Sigmoid colon (tissue), 7 donors: ENCODE data around the gene STOML1. TPM values are rescaled to one million over a fixed set of nuclear protein-coding genes. Genes with fewer than 3 reads are reported as not detected.

ENCODE experiments used
- DNase-seq: peaks from one replicate; pipeline ENCODE4 v3.0.0-alpha.2; 2019
- H3K27ac ChIP-seq, 4 donors: fragments of 200-600 bp; sonication (generic); one replicate each; pipeline ENCODE4 v1.5.1; 2016 to 2019; ENCODE audit warnings: mild to moderate bottlenecking in 1 of 4
- H3K27me3 ChIP-seq, 3 donors: fragments of 200-600 bp; sonication (generic); one replicate each; pipeline ENCODE4 v1.5.1; 2019; ENCODE audit warnings: mild to moderate bottlenecking in 1 of 3
- H3K36me3 ChIP-seq, 4 donors: fragments of 200-600 bp; sonication (generic); one replicate each; pipeline ENCODE4 v1.5.1; 2016 to 2019
- H3K4me1 ChIP-seq, 4 donors: fragments of 200-600 bp; sonication (generic); one replicate each; pipeline ENCODE4 v1.5.1; 2017 to 2019
- H3K4me3 ChIP-seq, 4 donors: fragments of 200-600 bp; sonication (generic); one replicate each; pipeline ENCODE4 v1.5.1; 2017 to 2019; ENCODE audit warnings: mild to moderate bottlenecking in 2 of 4, moderate library complexity in 1 of 4
- H3K9me3 ChIP-seq, 4 donors: fragments of 200-600 bp in 3 of 4; sonication (generic) in 3 of 4; one replicate each; pipeline versions ENCODE4 v1.5.1 to v1.6.1; 2013 to 2019
- EP300 ChIP-seq, 4 donors: sonication (generic); formaldehyde crosslinking; IDR thresholded peaks; one replicate each; pipeline ENCODE4 v1.6.1; 2017; ENCODE audit warnings: antibody characterized with exemption in 4 of 4
- POLR2A ChIP-seq, 2 donors: fragments of 450-650 bp; IDR thresholded peaks; one replicate each; pipeline ENCODE4 v1.6.1; 2016; ENCODE audit warnings: antibody characterized with exemption in 2 of 2, mild to moderate bottlenecking in 2 of 2, moderate library complexity in 2 of 2
- POLR2AphosphoS5 ChIP-seq, 4 donors: sonication (generic); formaldehyde crosslinking; IDR thresholded peaks; one replicate each; pipeline ENCODE4 v1.6.1; 2017; ENCODE audit warnings: antibody characterized with exemption in 4 of 4
- WGBS, 2 donors: extraction: QIAGEN DNeasy Blood & Tissue Kit; methylation state at CpG; one replicate each; pipeline ENCODE4 v1.1.7; 2013; 5-methylcytosine and 5-hydroxymethylcytosine counted together
- intact Hi-C: fragments of 100-400 bp; cut with DNase I; formaldehyde crosslinking; loops from one replicate; pipeline ENCODE4 v1.15.1; 2023
- polyA plus RNA-seq, 3 donors: library from polyadenylated mRNA; stranded (reverse); fragments of 200-250 nt; gene quantifications; one replicate each; pipeline ENCODE4 v1.2.3, GENCODE V29; 2013
- total RNA-seq, 4 donors: library from RNA; depleted of rRNA; stranded (reverse); fragments of >200 nt; gene quantifications; one replicate each; pipeline ENCODE4 v1.1.0, GENCODE V29; 2016
- TF ChIP-seq, protein P1 (sequence below), 4 experiments: fragments of 450-650 bp in 3 of 4; fragments of 200-600 bp in 1 of 4; IDR thresholded peaks; one replicate each; pipeline ENCODE4 v1.5.1; 2016 to 2019; ENCODE audit warnings: antibody characterized with exemption in 4 of 4, mild to moderate bottlenecking in 3 of 4, moderate library complexity in 2 of 4
- donor health status: healthy with polysubstance abuse.
- donor health status: Bipolar disorder and iron deficiency.
- donor health status: healthy.

Gene STOML1
- total and polyA plus RNA-seq, 7 donors, result 3.5 to 18.5 (median 13.2) TPM

DNA sequence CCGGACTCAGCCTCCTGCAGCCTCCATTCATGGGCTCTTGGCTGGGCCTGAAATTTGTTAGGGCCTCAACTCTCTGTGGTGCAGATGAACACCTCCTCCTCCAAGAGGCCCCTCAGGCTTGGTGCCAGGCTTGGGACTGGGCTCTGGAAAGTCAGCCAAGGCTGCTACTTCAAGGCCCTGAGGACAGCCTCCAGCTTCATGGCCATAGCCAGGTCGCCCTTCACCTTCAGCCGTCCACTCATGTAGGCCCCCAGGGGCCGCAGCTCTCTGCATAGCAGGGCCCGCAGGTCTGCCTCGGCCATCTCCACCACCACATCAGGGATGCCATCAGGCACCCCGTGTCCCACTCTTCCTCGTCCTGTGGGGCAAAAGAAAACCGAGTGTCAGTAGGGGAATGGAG is 8.3 kb downstream of the STOML1 start:
- H3K4me1 ChIP-seq, result peaks cover 0 to 70% (median 58%) of the 10 kb centered on the region in 4 donors
- peak overlapping the region; percentile 84 to 94 (median 87) for H3K27ac ChIP-seq
- intact Hi-C loops, result no loop called here
- H3K4me3 ChIP-seq, result no peak overlapping the region
- H3K9me3 ChIP-seq, result no peaks in the 10 kb centered on the region
- H3K36me3 ChIP-seq, result peaks cover 0 to 23% (median 0%) of the 10 kb centered on the region in 4 donors
- DNase-seq, result peak; percentile 67
- 96% methylated on average over 9 of the region's 9 CpGs for WGBS, 2 donors
- no peak for TF ChIP-seq POLR2AphosphoS5 (IDR thresholded peaks at IDR 0.05)
- no peak for TF ChIP-seq POLR2A (IDR thresholded peaks at IDR 0.05)
- TF ChIP-seq EP300 (IDR thresholded peaks at IDR 0.05), result no peak
- TF ChIP-seq, protein P1, sequence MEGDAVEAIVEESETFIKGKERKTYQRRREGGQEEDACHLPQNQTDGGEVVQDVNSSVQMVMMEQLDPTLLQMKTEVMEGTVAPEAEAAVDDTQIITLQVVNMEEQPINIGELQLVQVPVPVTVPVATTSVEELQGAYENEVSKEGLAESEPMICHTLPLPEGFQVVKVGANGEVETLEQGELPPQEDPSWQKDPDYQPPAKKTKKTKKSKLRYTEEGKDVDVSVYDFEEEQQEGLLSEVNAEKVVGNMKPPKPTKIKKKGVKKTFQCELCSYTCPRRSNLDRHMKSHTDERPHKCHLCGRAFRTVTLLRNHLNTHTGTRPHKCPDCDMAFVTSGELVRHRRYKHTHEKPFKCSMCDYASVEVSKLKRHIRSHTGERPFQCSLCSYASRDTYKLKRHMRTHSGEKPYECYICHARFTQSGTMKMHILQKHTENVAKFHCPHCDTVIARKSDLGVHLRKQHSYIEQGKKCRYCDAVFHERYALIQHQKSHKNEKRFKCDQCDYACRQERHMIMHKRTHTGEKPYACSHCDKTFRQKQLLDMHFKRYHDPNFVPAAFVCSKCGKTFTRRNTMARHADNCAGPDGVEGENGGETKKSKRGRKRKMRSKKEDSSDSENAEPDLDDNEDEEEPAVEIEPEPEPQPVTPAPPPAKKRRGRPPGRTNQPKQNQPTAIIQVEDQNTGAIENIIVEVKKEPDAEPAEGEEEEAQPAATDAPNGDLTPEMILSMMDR (IDR thresholded peaks at IDR 0.05), result no peak
- H3K27me3 ChIP-seq, result no peaks in the 10 kb centered on the region

DNA sequence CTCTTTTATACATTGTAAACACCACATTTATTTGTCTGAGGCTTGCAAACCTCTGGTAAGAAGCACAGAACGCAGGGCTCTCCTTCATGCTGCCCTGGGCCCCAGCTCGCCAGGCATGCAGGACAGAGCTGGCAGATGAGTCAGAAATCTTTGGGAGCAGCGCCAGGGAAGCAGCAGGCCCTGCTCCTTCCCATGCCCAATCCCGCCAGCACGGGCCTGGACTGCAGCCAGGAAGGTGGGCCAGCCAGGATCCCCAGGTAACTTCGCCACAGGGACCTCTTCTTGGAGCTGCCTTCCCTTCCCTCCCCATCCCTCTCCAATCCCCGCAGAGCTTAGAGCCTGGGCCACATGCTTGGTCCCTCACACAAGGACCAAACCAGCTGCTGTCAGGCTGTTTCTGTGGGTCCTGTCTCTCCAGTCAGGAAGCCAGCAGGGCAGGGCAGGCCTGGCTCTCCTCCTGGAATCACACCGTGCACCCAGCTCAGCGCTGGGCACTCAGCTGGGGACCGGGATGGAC is 8.8 kb downstream of the STOML1 start:
- WGBS, 2 donors, result 56 to 59% methylated on average over 10 of the region's 10 CpGs
- H3K9me3 ChIP-seq, result no peaks in the 10 kb centered on the region
- TF ChIP-seq POLR2A (IDR thresholded peaks at IDR 0.05), result no peak
- peak in 3 of 4 donors; percentile 4 to 46 (median 15) for TF ChIP-seq POLR2AphosphoS5 (IDR thresholded peaks at IDR 0.05)
- no peak for TF ChIP-seq EP300 (IDR thresholded peaks at IDR 0.05)
- TF ChIP-seq, protein P1 (IDR thresholded peaks at IDR 0.05), result no peak
- no peaks in the 10 kb centered on the region for H3K27me3 ChIP-seq
- intact Hi-C loops, result no loop called here
- H3K36me3 ChIP-seq, result peaks cover 0 to 18% (median 0%) of the 10 kb centered on the region in 4 donors
- H3K4me1 ChIP-seq, result peaks cover 0 to 66% (median 53%) of the 10 kb centered on the region in 4 donors
- H3K27ac ChIP-seq, result peak overlapping the region; percentile 84 to 94 (median 87)
- peak; percentile 90 for DNase-seq
- no peak overlapping the region for H3K4me3 ChIP-seq

DNA sequence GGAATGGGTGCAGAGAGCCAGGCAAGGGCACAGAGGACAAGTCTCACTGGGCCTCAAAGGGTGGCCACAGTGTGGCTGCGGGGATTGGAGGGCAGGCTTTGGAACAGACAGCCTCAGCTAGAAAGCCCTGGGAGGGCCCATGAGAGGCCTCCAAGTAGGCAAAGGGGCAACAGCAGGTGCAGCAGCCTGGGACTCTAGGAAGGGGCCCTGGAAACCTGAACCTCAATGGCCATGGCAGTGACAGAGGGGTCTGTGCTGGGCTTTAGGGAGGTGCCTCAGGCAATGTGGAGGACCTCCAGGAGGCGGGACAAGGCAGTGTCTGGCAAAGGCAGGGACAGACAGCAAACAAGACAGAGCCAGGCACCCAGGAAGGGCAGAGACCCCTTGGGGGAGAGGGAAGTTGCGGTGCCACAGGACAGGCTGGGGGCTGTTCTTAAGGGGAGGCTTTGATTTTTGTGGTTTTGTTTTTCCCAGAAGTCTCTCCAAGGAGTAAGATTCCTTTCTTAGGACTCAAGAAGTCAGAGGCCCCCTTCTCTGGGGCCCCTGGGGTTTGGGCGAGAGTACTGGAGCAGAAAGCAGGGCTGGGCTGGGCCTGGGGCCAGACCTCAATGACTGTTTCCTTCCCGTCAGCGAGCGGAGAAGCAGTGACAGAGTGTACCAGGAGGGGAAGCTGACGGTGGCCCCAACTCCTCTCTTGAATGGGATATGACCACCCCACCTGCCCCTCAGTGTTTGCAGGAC is 9.7 kb downstream of the STOML1 start:
- no peaks in the 10 kb centered on the region for H3K27me3 ChIP-seq
- peak overlapping the region in 1 of 4 donors; percentile 4 for H3K4me3 ChIP-seq
- peak overlapping the region; percentile 84 to 94 (median 87) for H3K27ac ChIP-seq
- WGBS, 2 donors, result 19 to 39% methylated on average over 8 of the region's 8 CpGs
- peak in 2 of 4 donors; percentile 40 to 51 for TF ChIP-seq EP300 (IDR thresholded peaks at IDR 0.05)
- peak in 2 of 4 donors; percentile 62 to 66 for TF ChIP-seq POLR2AphosphoS5 (IDR thresholded peaks at IDR 0.05)
- TF ChIP-seq POLR2A (IDR thresholded peaks at IDR 0.05), result no peak
- peak; percentile 93 for DNase-seq
- H3K9me3 ChIP-seq, result no peaks in the 10 kb centered on the region
- peaks cover 0 to 13% (median 0%) of the 10 kb centered on the region in 4 donors for H3K36me3 ChIP-seq
- intact Hi-C loops, result no loop called here
- peaks cover 0 to 61% (median 45%) of the 10 kb centered on the region in 4 donors for H3K4me1 ChIP-seq

DNA sequence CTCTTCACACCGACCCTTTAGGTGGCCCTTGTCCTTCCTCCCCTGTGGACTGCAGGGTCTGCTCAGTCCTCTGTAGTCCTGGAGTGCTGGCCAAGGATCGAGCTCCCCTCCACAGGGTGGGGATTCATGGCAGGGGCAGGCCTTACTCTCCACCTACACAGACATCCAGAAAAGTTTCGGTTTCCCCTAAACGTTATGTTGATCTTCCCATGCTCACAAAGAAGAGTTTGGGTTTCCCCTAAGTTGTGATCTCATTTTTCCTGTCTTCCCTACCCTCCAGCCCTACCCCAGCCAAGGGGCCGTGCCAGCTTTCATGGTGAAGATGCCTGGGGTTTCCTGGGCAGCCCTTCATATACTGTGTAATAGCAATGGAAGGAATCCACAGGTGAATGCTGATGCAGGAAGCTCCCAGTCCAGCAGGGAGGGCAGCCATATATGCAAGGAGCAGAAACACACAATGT is 10.3 kb downstream of the STOML1 start:
- TF ChIP-seq POLR2A (IDR thresholded peaks at IDR 0.05), result no peak
- H3K27me3 ChIP-seq, result no peaks in the 10 kb centered on the region
- WGBS, 2 donors, result 35 to 55% methylated on average over 5 of the region's 5 CpGs
- H3K4me3 ChIP-seq, result no peak overlapping the region
- no peaks in the 10 kb centered on the region for H3K9me3 ChIP-seq
- intact Hi-C loops, result no loop called here
- peak; percentile 60 for DNase-seq
- H3K4me1 ChIP-seq, result peaks cover 0 to 55% (median 45%) of the 10 kb centered on the region in 4 donors
- H3K36me3 ChIP-seq, result peaks cover 0 to 13% (median 0%) of the 10 kb centered on the region in 4 donors
- H3K27ac ChIP-seq, result peak overlapping the region; percentile 84 to 94 (median 87)

DNA sequence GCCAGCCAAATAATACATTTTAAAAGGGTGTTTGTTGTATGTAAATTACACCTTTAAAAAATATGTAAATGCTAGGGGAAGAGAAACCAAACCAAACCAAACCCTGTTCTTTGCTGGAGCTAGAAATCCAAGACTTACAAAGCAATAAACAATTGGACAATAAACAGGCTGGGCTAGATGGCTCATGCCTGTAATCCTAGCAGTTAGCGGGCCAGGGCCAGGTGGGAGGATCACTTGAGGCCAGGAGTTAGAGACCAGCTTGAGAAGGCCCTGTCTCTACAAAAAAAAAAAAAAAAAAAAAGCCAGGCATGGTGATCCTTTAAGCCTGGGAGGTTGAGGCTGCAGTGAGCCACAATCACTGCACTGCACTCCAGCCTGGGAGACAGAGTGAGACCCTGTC is 12.5 kb downstream of the STOML1 start:
- H3K27ac ChIP-seq, result no peak overlapping the region
- 24 to 75% methylated on average over 1 of the region's 1 CpG for WGBS, 2 donors
- no peak for TF ChIP-seq POLR2AphosphoS5 (IDR thresholded peaks at IDR 0.05)
- no peak for TF ChIP-seq POLR2A (IDR thresholded peaks at IDR 0.05)
- TF ChIP-seq EP300 (IDR thresholded peaks at IDR 0.05), result no peak
- TF ChIP-seq, protein P1 (IDR thresholded peaks at IDR 0.05), result no peak
- H3K4me3 ChIP-seq, result no peak overlapping the region
- peak; percentile 48 for DNase-seq
- H3K27me3 ChIP-seq, result no peaks in the 10 kb centered on the region
- no peaks in the 10 kb centered on the region for H3K9me3 ChIP-seq
- intact Hi-C loops, result loop anchor here (10.0 kb wide), 1 partner anchor 155 kb away; the partner anchor contains the start of gene ISLR2
- H3K36me3 ChIP-seq, result no peaks in the 10 kb centered on the region
- H3K4me1 ChIP-seq, result peaks cover 0 to 36% (median 34%) of the 10 kb centered on the region in 4 donors
